Measurements from ENCODE around the gene HEYL.

HEYL gene

DNA sequence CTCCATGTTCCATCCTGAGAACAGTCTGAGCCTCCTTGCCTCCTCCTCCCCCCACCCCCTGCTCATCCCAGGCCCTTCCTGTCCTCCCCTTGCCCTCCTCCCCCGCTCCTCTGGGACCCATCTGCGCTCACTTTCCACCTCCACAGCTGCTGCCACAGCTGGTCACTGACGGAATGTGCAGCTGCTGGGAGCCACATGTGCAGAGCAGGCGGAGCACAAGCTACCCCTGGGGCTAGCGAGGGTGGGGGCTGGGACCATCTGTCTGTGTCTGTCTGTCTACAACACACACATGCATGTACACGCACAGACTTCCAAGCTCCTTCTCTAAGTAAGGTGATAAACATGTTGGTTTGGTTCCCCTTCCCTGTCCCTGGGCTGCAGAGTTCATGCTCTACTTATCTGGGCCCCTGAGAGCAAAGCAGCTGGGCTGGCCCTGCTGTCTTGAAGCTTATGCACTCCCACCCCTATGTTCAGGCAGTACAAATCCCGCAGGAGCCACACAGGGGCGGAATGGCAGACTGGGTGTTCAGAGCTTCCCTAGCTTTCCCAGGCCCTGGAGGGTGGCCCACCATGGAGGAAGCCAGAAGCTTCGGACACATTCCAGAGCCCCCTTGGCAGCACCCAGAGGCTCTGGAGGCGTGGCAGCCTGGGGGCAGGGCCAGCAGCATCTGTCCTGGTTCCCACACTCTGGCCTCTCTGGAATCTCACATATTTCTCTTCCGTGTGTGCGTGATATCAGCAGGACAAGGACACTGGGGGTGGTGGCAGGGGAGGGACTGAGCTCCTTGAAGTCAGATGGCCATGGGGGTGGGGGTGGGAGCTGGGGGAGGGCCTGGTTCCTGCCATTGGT is 7.0 kb upstream of the HEYL start:
- intact Hi-C loops (cut with DNase I): no loop called here
- no peak for DNase-seq

DNA sequence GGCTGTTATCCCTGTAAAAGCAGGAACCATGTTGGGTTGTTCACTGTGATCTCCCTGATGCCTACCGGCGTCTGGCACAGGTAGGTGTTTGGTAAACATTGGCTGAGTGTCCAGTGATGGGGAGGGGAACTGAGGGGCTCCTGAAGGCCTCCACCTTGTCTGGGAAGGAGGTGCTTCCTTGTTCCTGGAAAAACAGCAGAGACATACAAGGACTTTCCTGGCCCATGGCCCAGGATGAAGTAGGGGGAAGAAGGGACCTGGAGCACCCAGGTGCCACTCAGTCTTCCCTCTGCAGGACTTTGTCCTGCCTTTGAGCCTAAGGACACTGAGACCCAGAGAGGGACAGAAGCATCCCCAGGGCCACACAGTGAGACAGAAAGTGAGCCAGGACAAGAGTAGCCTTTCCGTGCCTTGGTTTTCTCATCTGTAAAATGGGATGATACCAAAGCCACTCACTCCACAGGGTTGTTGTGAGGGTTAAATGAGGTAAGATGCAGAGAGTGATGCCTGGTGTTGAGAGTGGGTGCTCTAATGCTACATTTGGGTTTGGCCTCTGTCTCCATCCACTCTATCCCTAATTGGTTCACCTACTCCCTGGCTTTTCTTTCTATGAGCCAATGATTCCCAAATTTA is 6.1 kb upstream of the HEYL start:
- no peak for DNase-seq
- intact Hi-C loops (cut with DNase I): no loop called here

DNA sequence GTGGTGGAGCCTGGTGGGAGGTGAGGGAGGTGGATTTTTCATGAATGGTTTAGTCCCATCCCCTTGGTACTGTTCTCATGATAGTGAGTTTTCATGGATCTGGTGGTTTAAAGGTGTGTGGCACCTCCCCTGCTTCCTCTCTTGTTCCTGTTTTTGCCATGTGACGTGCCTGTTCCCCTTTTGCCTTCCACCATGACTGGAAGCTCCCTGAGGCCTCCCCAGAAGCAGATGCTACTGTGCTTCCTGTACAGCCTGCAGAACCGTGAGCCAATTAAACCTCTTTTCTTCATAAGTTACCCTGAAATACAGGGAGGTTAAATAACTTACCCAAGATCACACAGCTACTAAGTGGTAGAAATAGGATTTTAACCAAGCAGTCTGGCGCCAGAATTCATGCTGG is 4.3 kb upstream of the HEYL start:
- intact Hi-C loops (cut with DNase I): no loop called here
- no peak for DNase-seq

DNA sequence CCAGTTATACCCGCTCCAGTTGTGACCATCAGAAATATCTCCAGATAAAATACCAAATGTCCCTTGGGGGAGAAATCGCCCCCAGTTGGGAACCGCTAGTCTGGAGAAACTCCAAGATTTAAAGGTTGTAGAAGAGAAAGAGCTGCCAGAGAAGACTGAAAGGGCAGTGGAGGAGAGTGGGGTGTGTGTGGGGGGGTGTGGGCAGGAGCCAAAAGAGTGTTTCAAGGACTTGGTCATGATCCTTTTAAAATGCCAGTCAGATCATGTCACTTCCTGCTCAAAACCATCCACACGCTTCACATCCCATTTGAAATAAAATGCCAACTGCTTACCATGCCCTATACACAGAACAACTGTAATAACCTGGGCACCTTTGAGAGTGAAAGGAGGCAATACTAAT is 3.4 kb upstream of the HEYL start:
- intact Hi-C loops (cut with DNase I): no loop called here
- DNase-seq: no peak

DNA sequence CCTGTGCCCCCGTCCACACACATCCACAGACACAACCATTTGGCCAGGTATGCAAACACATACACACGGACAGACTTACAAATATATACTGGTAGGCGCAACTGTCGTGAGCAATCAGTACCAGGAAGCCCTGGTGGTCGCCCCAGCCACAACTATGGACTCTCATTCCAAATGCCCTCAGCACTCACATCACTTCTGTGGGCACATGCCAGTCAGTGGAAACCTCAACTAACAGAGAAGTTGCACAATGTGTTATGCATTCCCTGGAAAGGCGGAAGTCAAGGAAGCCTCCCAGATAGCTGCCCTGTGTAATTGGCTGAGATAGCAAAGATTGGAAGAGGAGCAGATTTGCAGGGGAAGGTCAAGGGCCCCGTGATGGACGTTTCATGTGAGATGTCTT is 1.4 kb upstream of the HEYL start:
- intact Hi-C loops (cut with DNase I): no loop called here
- DNase-seq: no peak

DNA sequence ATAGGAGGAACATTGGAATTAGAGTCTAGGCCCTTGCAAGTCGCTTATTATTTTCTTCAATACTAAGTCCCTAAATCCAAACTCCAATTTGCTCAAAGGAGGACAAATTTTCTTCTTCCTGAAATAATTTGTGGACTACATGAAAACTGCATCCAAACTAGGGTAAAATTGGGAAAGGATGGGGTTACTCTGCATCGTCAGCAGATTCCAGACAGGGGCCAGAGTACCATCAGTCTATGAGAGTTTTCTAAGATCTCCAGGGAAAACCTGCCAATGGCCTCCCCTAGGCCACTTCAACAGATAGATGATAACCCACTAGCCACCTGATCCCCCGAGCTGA is 508 bp downstream of the HEYL start:
- no peak for DNase-seq
- intact Hi-C loops (cut with DNase I): no loop called here

DNA sequence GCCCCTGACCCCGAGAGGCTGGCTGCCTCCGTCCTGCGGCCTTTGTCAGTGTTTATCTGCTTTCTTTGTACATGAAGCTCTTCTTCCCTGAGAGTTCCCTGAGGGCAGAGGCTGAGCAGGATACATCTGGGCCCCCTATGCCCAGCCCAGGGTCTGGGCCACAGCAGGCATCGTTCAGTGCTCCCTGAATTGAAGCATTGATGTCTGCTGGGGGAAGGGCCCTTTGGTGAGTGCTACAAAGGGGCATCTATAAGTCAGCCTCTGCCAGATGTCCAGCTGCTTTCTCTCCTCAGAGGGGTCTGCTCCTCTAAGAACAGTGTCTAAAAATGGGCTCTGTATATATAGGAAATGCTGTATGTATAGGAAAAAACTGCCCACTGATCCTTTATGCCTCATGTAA is 2.1 kb downstream of the HEYL start:
- no peak for DNase-seq
- intact Hi-C loops (cut with DNase I): no loop called here

DNA sequence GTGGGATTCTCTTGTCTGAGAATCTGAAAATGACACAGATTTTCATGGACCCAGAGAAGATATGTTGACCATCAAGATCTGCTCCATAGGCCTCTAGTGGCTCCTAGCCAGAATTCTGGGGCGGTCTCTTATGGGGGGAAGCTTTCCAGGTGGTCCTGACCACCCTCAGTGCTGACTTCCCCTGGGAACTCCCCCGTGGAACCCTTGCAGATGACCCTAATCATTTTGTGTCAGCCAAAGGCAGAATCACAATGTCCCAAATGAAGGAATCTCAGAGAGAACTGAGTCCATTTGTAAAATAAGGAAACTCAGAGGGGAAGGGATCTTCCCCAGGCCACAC is 3.6 kb downstream of the HEYL start:
- intact Hi-C loops (cut with DNase I): no loop called here
- no peak for DNase-seq

DNA sequence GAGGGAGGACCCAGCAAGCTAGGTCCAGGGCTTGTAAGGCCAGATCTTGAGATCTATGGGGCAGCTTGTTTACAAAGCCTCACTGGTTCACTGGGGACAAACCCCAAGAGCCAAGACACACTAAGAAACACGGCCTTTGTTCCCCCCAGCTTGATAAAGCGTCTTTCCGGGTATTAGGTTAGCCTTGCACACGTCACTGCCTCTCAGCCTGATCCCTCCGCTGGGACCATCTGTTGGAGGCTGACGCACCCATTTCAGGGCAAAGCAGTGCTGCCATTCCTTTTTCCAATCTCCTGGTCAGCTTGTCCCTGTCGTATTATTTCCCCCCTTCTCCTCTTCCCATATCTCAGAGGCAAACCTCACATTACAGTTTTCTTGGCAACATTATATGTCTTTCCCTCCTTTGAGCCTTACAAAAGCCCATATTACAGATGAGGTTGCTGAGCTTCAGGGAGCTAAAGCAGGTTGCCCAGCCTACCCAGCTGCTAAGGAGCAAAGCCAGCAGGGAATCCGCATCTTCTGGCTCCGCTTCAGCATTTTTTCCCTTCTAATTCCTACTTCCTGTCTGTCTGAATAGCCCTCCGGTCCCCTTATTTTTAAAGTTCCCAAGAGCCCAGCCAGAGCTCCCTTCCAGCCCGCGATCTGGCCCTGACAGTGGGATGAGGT is 4.1 kb downstream of the HEYL start:
- intact Hi-C loops (cut with DNase I): no loop called here
- DNase-seq: no peak

DNA sequence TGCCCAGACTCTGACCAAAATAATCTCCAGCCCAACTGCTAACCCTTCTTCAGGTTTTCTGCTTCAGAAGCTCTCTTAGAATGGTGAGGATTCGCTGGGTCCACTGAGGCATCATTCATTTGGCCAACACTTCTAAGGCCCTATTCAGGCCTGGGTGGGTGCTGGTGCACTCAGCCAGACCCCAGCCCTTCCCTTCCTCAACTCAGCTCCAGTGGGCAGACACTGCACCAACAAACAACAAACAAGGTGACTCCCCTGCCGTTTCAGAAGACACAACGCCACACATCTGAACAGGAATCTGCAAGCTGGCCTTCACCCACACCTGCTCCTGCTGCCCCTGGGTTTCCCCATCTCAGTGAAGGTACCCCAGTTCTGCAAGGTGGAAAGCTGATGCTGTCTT is 6.0 kb downstream of the HEYL start:
- DNase-seq: no peak
- intact Hi-C loops (cut with DNase I): no loop called here

DNA sequence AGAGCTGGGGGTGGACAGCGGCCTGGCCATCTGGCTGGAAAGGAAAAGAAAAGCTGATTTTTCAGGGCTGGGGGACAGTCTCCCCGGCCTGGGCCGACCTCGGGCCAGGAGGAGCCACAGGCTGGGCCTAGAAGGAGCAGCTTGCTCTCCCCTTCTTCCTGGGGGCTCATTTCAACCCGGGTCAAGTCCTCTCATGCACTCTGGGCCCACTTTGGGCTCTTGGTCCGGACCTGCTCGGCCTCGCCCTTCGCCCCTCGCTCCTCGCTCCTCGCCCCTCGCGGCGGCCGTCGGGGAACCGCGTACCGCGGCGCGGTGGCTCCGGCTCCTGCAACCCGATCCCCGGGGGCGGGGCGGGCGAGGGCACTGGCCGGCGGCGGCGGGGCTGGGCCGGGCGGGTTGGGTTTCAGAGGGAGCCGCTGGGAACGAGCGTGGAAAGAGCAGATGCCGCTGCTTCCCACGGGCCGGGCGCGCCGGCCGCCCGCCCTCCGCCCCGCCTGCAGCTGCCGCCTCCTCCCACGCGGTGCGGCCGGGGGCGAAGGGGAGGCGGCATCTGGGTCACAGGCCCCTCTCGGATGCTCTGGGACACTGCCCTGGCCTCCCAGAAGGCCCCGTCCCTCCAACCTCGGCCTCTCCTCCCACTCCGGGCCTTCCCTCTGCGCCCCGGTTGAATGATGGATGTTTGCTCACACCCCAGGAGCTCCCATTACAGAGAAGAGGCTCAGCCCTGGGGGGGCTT is 6.6 kb downstream of the HEYL start:
- peak in 19 of 42 donors; percentile 5 to 68 (median 39) for DNase-seq
- intact Hi-C loops (cut with DNase I): no loop called here

DNA sequence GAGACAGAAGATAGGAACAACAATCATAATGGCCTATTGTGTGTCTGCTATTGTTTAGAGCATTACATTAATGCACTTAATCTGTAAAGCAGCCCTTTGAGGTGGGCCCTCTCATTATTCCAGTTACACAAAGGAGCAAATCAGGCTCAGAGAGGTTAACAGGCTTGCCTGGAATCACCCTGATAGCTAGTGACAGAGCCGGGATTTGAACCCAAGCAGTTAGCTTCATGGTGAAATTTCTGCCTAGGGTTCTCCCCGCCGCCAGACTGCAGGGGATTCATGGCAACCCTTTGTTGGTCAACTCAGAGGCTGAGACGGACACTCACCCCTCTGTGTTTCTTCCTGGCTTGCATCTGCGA is 7.1 kb downstream of the HEYL start:
- intact Hi-C loops (cut with DNase I): no loop called here
- no peak for DNase-seq

DNA sequence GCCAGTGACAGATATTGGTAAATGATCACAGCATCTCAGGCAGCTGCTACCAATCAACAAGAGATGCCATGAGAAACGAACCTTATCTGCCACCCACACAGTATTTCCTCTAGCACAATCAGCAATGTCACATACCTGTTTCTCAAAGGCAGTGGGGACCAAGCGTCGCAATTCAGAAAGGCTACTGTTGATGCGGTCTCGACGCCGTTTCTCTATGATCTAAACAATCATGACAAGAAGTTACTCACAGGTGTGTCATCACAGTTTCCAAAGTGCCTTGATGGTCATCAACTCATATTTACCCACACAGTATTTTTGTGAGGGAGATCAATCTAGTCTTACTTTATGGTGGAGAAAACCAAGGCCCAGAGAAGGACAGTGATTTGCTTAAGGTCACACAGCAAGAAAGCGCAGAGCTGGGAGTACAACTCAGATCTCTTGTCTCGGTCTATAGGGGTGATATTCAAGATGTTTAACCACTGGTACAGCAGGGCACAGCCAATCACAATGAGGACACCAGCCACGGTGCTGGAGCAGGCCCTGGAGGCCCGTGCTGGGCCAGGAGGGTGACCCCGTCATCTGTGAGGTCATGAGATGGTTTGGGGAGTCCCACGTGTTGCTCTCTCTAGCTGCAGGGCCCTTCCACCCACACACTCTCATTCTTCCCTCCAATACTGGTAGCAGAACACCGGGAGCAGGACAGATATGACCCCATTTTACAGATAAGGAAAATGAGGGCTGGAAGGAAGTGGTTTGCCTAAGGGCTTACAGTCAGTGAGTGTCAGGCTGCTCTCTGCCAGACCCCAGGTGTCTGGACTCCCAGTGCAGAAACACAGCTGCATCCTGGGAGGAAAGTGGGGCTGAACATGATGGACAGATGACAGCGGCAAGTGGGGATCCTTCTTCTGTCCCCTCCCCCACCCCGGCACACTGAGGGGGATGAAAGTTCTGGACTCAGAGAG is 7.8 kb downstream of the HEYL start:
- no peak for DNase-seq
- intact Hi-C loops (cut with DNase I): no loop called here

DNA sequence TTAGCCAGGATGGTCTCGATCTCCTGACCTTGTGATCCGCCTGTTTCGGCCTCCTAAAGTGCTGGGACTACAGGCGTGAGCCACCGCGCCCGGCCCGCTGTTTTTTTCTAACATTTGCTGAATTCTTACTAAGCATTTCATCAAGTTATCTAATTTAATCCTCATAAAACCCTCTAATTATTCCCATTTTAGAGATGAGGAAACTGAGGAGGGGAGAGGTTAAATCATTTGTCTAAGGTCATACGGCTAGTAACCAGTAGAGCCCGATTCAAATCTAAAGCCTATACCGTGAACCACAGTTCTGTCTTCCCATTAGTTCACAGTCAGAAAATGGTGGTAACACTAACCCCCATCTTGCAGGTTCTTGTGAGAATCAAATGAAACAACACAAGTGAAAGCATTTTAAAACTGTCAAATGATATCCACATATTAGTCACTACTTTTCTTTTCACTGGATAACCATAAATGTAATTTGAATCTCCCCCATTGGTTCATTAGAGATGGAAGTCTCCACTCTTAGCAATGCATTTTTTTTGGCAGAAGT is 10.6 kb downstream of the HEYL start:
- intact Hi-C loops (cut with DNase I): no loop called here

DNA sequence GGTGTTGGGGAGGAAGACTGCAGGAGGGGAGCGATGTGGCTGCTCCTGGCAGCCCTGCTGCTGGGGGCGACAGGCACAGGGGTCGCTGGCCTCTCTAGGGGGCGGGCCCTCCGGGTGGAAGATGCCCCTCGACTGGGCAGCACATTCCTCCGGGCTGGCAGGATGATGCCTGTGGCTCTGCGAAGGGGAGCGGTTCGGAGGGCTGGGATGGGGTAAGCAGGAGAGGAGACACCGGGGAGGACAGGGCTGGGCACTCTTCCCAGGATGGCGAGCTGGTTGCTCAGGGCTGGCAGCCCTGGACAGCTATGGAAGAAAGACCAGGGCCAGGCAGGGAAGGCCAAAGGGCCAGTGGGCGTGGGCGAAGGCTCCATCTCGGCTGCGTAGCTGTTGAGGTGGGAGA is 12.8 kb downstream of the HEYL start:
- intact Hi-C loops (cut with DNase I): no loop called here
- peak in 4 of 42 donors; percentile 5 to 21 (median 13) for DNase-seq

More for the DNA sequence above, 10.6 kb downstream of the HEYL start:
- no peak for DNase-seq

DNA sequence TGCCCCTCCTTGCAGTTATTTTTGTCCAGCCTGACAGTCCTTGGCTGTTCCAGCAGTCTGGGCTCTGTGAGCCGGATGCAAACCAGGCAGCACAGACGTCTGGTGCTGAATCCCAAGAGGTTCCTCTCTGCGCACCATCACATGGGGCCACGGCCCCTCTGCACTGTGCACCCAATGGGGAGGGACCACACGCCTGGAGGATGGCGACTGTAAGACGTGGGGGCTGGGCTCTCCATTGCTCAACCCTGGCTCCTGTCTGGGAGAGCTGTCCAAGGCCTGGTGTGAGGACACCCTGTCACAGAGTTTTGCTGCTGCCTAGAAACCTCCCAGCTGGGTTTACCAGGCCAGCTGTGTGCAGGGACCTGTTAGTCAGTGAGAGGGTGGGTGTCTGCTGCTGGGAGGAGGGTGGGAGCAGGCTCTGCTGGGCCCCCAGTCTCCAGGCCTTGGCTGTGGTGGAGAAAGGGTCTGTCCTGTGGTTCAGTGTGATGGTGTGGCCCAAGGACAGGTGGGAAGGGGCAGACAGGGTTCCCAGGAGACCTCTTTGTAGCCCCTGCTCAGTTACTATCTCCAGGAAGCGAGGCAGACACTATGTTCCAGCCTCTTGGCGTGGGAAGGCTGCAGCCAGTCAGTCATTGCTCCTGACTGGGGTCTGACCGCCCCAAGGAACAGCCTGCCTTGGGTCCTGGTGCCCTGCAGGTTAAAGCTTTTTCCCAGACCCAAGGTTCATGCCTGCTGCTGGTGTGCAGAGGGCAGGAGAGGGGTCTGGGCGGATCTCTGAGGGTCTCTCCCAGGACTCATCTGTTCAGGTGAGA is 13.8 kb downstream of the HEYL start:
- intact Hi-C loops (cut with DNase I): no loop called here
- peak in 40 of 42 donors; percentile 26 to 82 (median 55) for DNase-seq

DNA sequence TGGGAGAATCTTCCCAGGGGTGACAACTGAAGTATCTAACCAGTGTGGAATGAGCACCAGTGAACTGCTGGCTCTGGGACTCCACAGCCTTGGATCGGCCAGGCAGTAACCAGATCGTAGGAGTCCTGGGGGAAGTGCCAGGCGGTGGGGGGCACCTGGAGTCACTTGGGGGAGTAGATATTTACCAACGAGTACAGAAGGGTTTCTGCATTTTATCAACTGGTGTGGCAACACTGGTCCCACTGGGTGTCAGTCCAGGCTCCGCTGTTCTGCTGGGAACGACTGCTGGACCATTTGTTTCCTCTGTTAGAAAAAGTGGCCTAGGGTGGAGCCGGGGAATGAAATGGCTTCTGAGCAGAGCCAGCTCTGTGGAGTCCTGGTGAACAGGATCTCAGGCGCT is 14.4 kb downstream of the HEYL start:
- intact Hi-C loops (cut with DNase I): no loop called here
- no peak for DNase-seq

DNA sequence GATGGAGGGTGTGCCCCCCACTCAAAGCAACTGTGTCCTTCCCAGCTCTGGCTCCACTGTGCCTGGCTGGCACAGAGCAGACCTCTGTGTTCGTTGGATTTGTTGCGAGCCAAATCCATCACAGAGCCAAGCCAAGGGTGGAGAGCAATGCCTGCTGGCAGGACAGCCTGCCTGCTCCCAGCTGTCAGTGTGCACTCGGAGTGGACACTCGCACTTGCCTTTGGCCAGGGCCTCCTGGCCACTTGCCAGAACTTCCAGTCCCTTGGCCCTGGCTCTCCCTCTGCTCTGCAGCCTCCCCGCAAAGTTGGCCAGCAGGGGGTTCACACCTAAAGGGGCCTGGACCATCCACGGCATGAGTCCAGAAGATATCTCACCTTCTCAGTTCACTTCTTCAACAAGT is 16.4 kb downstream of the HEYL start:
- intact Hi-C loops (cut with DNase I): no loop called here
- peak in 36 of 42 donors; percentile 11 to 73 (median 36) for DNase-seq
